ENCODE results near the gene TIMP2. TPM values are rescaled to one million over a fixed set of nuclear protein-coding genes. Genes with fewer than 3 reads are reported as not detected.

TIMP2 gene
- total and polyA plus RNA-seq, 2 of the 8 experiments (the other 6 are each of a cell fraction or from before 2014, with no cell fraction given) = 18.2 to 43.3 TPM

- TF ChIP-seq CTCF (IDR thresholded peaks at IDR 0.05; ENCODE audit: control extremely low read depth in 1 of 3, insufficient read depth in 1 of 3, low read depth in 1 of 3, low read length in 3 of 3) (no peak), RXRA (IDR thresholded peaks at IDR 0.05; ENCODE audit: insufficient read depth, low read depth, low read length) (no peak), GABPA (IDR thresholded peaks at IDR 0.05; ENCODE audit: borderline replicate concordance, insufficient read depth, low read length) (no peak), POLR2A (IDR thresholded peaks at IDR 0.05; ENCODE audit: control extremely low read depth in 1 of 2, low read depth in 2 of 2, low read length in 2 of 2) (no peak), BRCA1 (IDR thresholded peaks at IDR 0.05; ENCODE audit: low read depth, low read length) (no peak), YY1 (IDR thresholded peaks at IDR 0.05; ENCODE audit: low read depth, low read length) (no peak), KDM1A (IDR thresholded peaks at IDR 0.05; ENCODE audit: borderline replicate concordance, low read length) (no peak)
Observed at GRCh38 chr17:78891406-78892061, 33.7 kb downstream of the TIMP2 start (continued).

Measured in H1 (cell line).